Body of pancreas (tissue), 4 donors: ENCODE measurements around the gene BCL2.

Source experiments
- CTCF ChIP-seq, 7 experiments: fragments of 450-650 bp in 4 of 7; fragments of 200-600 bp in 3 of 7; sonication (generic) in 3 of 7; IDR thresholded peaks; one replicate each; pipeline ENCODE4 v1.5.1; 2016 to 2019; ENCODE audit warnings: antibody characterized with exemption in 7 of 7
- POLR2A ChIP-seq, 3 donors: fragments of 450-650 bp; IDR thresholded peaks; one replicate each; pipeline ENCODE4 v1.6.1; 2016; ENCODE audit warnings: antibody characterized with exemption in 3 of 3, mild to moderate bottlenecking in 2 of 3

- TF ChIP-seq POLR2A (IDR thresholded peaks at IDR 0.05) (peak in 1 of 3 donors; percentile 24), CTCF (IDR thresholded peaks at IDR 0.05) (no peak)
Measured at GRCh38 chr18:63319383-63320122, at the start of gene BCL2.
